HL-60 (cell line): ENCODE data around the gene MOB3A.

Experiments used
- DNase-seq, 2 experiments: peaks; one replicate each; pipeline ENCODE4 v3.0.0-alpha.2; 2010 to 2020; ENCODE audit warnings: low read depth in 1 of 2, low spot score in 1 of 2
- H3K27ac ChIP-seq: fragments of 250-450 bp; sonication (Bioruptor Pico); replicated peaks from 2 replicates; pipeline ENCODE4 v1.5.1; 2020; ENCODE audit warnings: mild to moderate bottlenecking, moderate library complexity
- H3K27me3 ChIP-seq: fragments of 250-450 bp; sonication (Bioruptor Pico); 2 replicates; pipeline ENCODE4 v1.5.1; 2021; ENCODE audit warnings: mild to moderate bottlenecking, moderate library complexity; ENCODE audit not compliant: insufficient read depth, poor library complexity, severe bottlenecking
- H3K4me3 ChIP-seq: replicated peaks from 2 replicates; pipeline ENCODE4 v1.5.1; 2011; ENCODE audit warnings: mild to moderate bottlenecking, control low read depth, low read length; ENCODE audit not compliant: insufficient read depth
- GABPA ChIP-seq: IDR thresholded peaks from 2 replicates; pipeline ENCODE4 v1.6.1; 2012; ENCODE audit warnings: low read depth
- POLR2AphosphoS5 ChIP-seq: IDR thresholded peaks from 2 replicates; pipeline ENCODE4 v1.6.1; 2012; ENCODE audit warnings: low read depth
- SPI1 ChIP-seq: IDR thresholded peaks from 2 replicates; pipeline ENCODE4 v1.6.1; 2012; ENCODE audit warnings: low read depth, mild to moderate bottlenecking, borderline replicate concordance
- TF ChIP-seq, protein P1 (sequence below): IDR thresholded peaks from one replicate; pipeline ENCODE4 v1.5.1; 2011; ENCODE audit warnings: low read length, control low read depth, inconsistent platforms; ENCODE audit not compliant: insufficient read depth
- TF ChIP-seq, protein P2 (sequence below): IDR thresholded peaks from 2 replicates; pipeline ENCODE4 v1.6.1; 2012; ENCODE audit warnings: low read depth; ENCODE audit not compliant: insufficient replicate concordance

Gene MOB3A

DNA sequence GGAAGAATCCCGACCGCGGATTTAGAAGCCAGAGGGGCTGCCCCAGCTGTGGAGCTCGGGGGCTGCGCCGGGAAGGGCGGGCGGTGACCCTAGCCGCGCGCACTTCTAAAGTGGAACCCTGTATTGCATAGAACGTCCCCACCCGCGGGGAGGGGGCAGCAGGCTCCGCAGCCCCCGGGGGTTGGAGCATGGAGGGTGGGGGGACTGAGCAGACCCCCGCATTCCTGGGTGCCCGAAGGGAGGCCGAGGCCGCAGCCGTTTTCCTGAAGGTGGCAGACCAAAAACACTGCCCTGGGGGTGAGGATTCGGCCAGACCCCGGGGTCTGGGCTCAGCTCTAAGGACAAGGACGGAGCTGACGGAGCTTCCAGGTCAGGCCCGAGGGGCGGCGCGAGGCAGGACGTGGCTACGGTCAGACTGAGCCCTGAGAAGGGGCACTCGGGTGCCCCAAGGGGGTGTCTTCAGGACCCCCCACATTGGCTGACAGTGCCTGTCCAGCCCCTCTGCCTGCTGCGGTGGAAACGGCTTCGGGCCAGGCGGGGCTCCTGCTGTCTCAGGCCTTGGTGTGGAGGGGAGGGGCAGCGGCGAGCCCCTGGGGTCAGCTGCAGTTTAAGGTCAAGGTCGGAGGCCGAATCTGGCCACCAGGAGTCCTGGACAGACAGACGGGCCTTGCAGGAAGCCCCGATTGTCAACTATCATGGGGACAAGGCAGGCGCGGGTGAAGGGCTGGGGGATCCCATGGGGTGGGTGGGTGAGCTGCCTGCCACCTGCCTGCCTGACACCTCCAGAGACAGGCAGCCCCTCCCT, 57.6 kb downstream of the MOB3A start:
- DNase-seq, result no peak
- Histone ChIP-seq H3K27ac (no peak overlapping the region), H3K27me3 (no peaks in the 10 kb centered on the region), H3K4me3 (no peak overlapping the region)
- no peak for TF ChIP-seq POLR2AphosphoS5
- TF ChIP-seq SPI1, result no peak
- TF ChIP-seq GABPA, result no peak
- TF ChIP-seq, protein P1, sequence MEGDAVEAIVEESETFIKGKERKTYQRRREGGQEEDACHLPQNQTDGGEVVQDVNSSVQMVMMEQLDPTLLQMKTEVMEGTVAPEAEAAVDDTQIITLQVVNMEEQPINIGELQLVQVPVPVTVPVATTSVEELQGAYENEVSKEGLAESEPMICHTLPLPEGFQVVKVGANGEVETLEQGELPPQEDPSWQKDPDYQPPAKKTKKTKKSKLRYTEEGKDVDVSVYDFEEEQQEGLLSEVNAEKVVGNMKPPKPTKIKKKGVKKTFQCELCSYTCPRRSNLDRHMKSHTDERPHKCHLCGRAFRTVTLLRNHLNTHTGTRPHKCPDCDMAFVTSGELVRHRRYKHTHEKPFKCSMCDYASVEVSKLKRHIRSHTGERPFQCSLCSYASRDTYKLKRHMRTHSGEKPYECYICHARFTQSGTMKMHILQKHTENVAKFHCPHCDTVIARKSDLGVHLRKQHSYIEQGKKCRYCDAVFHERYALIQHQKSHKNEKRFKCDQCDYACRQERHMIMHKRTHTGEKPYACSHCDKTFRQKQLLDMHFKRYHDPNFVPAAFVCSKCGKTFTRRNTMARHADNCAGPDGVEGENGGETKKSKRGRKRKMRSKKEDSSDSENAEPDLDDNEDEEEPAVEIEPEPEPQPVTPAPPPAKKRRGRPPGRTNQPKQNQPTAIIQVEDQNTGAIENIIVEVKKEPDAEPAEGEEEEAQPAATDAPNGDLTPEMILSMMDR, result no peak
- TF ChIP-seq, protein P2, sequence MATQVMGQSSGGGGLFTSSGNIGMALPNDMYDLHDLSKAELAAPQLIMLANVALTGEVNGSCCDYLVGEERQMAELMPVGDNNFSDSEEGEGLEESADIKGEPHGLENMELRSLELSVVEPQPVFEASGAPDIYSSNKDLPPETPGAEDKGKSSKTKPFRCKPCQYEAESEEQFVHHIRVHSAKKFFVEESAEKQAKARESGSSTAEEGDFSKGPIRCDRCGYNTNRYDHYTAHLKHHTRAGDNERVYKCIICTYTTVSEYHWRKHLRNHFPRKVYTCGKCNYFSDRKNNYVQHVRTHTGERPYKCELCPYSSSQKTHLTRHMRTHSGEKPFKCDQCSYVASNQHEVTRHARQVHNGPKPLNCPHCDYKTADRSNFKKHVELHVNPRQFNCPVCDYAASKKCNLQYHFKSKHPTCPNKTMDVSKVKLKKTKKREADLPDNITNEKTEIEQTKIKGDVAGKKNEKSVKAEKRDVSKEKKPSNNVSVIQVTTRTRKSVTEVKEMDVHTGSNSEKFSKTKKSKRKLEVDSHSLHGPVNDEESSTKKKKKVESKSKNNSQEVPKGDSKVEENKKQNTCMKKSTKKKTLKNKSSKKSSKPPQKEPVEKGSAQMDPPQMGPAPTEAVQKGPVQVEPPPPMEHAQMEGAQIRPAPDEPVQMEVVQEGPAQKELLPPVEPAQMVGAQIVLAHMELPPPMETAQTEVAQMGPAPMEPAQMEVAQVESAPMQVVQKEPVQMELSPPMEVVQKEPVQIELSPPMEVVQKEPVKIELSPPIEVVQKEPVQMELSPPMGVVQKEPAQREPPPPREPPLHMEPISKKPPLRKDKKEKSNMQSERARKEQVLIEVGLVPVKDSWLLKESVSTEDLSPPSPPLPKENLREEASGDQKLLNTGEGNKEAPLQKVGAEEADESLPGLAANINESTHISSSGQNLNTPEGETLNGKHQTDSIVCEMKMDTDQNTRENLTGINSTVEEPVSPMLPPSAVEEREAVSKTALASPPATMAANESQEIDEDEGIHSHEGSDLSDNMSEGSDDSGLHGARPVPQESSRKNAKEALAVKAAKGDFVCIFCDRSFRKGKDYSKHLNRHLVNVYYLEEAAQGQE, result no peak

DNA sequence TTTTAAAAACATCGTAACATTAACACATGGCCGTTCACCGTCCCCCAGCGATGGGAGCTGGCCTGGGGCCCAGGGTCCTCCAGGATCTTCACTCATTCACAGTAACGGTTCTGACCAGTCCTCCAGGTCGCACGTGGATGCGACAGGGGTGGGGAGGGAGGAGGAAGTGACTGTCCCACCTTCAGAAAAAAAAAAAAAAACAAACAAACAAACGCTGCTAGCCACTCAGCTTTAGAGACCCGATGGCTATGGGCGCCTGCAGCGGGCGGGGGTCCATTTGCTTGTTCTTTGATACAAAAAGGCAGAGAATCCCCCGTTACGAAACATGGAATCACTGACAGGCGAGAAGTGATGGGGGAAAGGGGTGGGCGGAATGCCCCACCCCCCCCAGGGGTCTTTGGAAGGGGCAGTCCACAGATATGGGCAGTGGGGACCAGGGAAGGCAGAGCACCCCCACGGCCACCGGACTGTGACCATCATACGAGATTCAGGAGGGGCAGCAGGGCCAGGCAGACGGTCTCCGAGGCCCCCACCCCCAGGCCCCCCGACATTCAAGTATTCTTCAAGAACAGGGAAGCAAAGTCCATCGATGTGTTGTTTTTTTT, 58.4 kb downstream of the MOB3A start:
- H3K27ac ChIP-seq, result no peak overlapping the region
- DNase-seq, result no peak
- TF ChIP-seq, protein P1, result no peak
- no peak for TF ChIP-seq GABPA
- TF ChIP-seq, protein P2, result no peak
- TF ChIP-seq SPI1, result no peak
- no peak; the same call in 1 of the 2 replicates for TF ChIP-seq POLR2AphosphoS5
- H3K27me3 ChIP-seq, result no peaks in the 10 kb centered on the region
- no peak overlapping the region for H3K4me3 ChIP-seq

DNA sequence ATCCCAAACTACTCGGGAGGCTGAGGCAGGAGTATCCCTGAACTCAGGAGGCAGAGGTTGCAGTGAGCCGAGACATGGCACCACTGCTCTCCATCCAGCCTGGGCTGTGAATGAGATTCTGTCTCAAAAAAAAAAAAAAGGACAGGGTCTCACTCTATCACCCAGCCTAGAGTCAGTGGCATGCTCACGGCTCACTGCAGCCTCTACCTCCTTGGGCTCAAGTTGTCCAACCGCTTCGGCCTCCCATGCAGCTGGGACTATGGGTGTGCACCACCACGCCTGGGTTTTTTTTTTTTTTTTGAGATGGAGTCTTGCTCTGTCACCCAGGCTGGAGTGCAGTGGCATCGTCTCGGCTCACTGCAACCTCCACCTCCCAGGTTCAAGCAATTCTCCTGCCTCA, 59.7 kb downstream of the MOB3A start:
- DNase-seq, result no peak
- Histone ChIP-seq H3K27ac (no peak overlapping the region), H3K27me3 (no peaks in the 10 kb centered on the region), H3K4me3 (no peak overlapping the region)
- TF ChIP-seq GABPA (no peak), POLR2AphosphoS5 (no peak), SPI1 (no peak)
- TF ChIP-seq, protein P1, result no peak
- TF ChIP-seq, protein P2, result no peak
